ENCODE data around the gene ALX3. TPM values are rescaled to one million over a fixed set of nuclear protein-coding genes. Genes with fewer than 3 reads are reported as not detected.
A peak's percentile ranks its signal among the peaks of the same experiment; 100 is the strongest.
"Not testable (repeated sequence)": the region's sequence is repeated elsewhere in the genome, so short reads cannot be mapped to it uniquely, and the experiment has no call there.

The ALX3 gene
- total RNA-seq, 4 donors from 2014 or later: not detected

DNA sequence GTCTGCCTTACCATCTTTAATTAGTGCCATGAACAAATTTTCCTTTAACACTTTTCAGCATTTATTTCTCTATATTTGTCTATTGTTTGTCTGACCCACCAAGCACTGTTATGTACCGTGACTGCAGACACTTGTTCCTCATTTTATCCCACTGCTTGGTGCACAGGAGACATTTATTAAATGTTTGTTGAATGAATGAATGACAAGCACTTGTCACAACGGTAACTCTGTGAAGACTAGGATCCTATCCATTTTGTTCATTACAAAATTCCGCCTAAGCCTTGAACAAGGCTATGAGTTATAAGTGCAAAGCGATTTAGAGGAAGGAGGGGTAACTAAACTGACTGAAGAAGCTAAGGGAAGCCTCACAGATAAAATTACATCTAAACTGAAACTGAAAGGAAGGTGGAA lies 36.4 kb downstream of the ALX3 start:
- Histone ChIP-seq H3K27ac (peak overlapping the region; percentile 44 to 95 (median 90)), H3K9me3 (no peaks in the 10 kb centered on the region), H3K4me1 (peaks cover 0 to 38% (median 0%) of the 10 kb centered on the region in 3 donors), H3K36me3 (peaks cover 0 to 24% of the 10 kb centered on the region in 2 donors), H3K27me3 (no peaks in the 10 kb centered on the region), H3K4me3 (peak overlapping the region; percentile 78 to 97)
- TF ChIP-seq, protein P1, sequence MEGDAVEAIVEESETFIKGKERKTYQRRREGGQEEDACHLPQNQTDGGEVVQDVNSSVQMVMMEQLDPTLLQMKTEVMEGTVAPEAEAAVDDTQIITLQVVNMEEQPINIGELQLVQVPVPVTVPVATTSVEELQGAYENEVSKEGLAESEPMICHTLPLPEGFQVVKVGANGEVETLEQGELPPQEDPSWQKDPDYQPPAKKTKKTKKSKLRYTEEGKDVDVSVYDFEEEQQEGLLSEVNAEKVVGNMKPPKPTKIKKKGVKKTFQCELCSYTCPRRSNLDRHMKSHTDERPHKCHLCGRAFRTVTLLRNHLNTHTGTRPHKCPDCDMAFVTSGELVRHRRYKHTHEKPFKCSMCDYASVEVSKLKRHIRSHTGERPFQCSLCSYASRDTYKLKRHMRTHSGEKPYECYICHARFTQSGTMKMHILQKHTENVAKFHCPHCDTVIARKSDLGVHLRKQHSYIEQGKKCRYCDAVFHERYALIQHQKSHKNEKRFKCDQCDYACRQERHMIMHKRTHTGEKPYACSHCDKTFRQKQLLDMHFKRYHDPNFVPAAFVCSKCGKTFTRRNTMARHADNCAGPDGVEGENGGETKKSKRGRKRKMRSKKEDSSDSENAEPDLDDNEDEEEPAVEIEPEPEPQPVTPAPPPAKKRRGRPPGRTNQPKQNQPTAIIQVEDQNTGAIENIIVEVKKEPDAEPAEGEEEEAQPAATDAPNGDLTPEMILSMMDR (IDR thresholded peaks at IDR 0.05): no peak
- no peak for TF ChIP-seq POLR2A (IDR thresholded peaks at IDR 0.05)
- TF ChIP-seq POLR2AphosphoS5 (IDR thresholded peaks at IDR 0.05): no peak
- no peak for TF ChIP-seq EP300 (IDR thresholded peaks at IDR 0.05)
- 37 to 66% methylated on average over 4 of the region's 4 CpGs for WGBS, 2 donors (ENCODE audit: low coverage in 1 of 2)
- no peak for ATAC-seq

DNA sequence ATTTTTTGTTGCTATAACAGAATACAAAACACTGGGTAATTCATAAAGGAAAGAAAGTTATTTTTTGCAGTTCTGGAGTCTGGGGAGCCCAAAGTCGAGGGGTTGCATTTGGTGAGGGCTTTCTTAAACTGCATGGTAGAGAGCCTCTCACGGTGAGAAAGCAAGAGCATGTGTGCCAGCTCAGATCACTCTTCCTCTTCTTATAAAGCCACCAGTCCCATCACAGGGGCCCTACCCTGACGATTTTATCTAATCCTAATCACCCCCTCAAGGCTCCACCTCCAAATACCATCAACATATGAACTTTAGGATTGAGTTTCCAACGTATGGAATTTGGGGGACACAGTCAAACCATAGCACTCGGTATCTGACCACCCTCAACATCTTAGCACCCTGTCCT lies 37.1 kb downstream of the ALX3 start:
- WGBS, 2 donors (ENCODE audit: low coverage in 1 of 2): 91 to 100% methylated on average over 3 to 5 of the region's 5 CpGs
- H3K4me1 ChIP-seq: peaks cover 0 to 38% (median 0%) of the 10 kb centered on the region in 3 donors
- no peak overlapping the region for H3K27ac ChIP-seq
- no peaks in the 10 kb centered on the region for H3K27me3 ChIP-seq
- no peak for ATAC-seq
- peaks cover 0 to 18% of the 10 kb centered on the region in 2 donors for H3K36me3 ChIP-seq
- H3K9me3 ChIP-seq: no peaks in the 10 kb centered on the region
- TF ChIP-seq EP300 (IDR thresholded peaks at IDR 0.05): no peak
- no peak for TF ChIP-seq POLR2AphosphoS5 (IDR thresholded peaks at IDR 0.05)
- TF ChIP-seq, protein P1 (IDR thresholded peaks at IDR 0.05): no peak
- no peak for TF ChIP-seq POLR2A (IDR thresholded peaks at IDR 0.05)
- no peak overlapping the region for H3K4me3 ChIP-seq

DNA sequence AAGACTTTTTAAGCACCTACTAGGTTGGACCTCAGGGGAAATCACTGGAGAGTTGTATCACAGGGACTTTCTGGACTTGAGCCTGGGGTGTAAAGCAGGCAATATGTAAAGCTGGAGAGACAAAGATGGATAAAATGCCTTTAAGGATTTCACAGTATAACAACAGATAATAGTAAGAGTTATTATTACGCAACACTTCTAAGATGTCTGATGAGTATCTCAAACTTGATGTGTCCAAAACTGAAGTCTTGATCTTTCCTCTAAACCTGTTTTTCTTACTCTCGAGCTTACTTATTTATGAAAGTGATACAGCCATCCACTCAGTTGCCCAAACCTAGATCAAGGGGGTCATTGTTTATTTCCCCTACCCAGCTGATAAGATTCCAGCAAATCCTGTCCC lies 38.1 kb downstream of the ALX3 start:
- no peaks in the 10 kb centered on the region for H3K9me3 ChIP-seq
- TF ChIP-seq EP300 (IDR thresholded peaks at IDR 0.05) (no peak), POLR2A (IDR thresholded peaks at IDR 0.05) (no peak), POLR2AphosphoS5 (IDR thresholded peaks at IDR 0.05) (no peak)
- TF ChIP-seq, protein P1 (IDR thresholded peaks at IDR 0.05): no peak

DNA sequence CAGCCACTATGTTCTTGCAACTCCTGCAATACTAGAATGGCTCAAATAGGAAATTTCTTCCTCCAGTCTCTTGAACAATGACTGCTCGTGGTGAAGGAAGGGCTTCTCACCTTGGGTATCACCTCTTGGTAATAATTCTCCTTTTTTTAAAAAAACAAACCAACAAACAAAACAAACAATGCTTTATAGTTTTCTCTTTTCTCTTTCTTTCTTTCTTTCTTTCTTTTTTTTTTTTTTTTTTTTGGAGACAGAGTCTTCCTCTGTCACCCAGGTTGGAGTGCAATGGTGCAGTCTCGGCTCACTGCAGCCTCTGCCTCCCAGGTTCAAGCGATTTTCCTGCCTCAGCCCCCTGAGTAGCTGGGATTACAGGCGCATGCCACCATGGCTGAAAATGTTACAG lies 39.8 kb downstream of the ALX3 start:
- H3K36me3 ChIP-seq, H3K9me3 ChIP-seq, H3K27me3 ChIP-seq, H3K4me3 ChIP-seq, ATAC-seq, H3K27ac ChIP-seq: not testable (repeated sequence)
- 60% methylated on average over 1 of the region's 4 CpGs; no CpG with 5 or more reads in 1 of the 2 donors for WGBS, 2 donors (ENCODE audit: low coverage in 1 of 2)
- H3K4me1 ChIP-seq: peaks cover 0 to 18% (median 0%) of the 10 kb centered on the region in 3 donors

More for the DNA sequence above, 38.1 kb downstream of the ALX3 start:
- H3K4me1 ChIP-seq: peaks cover 0 to 35% (median 0%) of the 10 kb centered on the region in 3 donors
- H3K4me3 ChIP-seq: no peak overlapping the region
- 88 to 91% methylated on average over 2 of the region's 2 CpGs for WGBS, 2 donors (ENCODE audit: low coverage in 1 of 2)
- no peak for ATAC-seq
- H3K27me3 ChIP-seq: no peaks in the 10 kb centered on the region
- H3K27ac ChIP-seq: no peak overlapping the region
- peaks cover 0 to 7% of the 10 kb centered on the region in 2 donors for H3K36me3 ChIP-seq

DNA sequence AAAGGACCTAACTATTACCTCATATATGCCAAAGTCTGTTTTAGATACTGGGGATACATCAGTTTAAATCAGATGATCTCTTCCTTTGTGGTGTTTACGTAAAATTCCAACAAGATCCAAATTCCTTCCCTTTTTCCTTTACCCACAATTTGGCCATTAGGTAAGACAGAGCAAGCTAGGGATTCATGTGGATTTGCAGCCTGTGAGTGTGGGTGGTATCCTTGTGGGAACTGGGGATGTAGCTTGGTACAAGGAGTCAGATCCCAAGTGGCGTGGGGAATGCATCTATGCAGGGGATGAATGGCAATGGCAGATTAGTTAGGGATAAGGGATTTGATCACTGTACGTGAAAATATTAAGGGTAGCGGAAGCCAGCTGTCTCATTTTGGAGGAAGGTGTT lies 45.9 kb downstream of the ALX3 start:
- 77 to 82% methylated on average over 4 of the region's 4 CpGs for WGBS, 2 donors (ENCODE audit: low coverage in 1 of 2)
- H3K4me3 ChIP-seq: no peak overlapping the region
- H3K36me3 ChIP-seq: peaks cover under 1 to 61% of the 10 kb centered on the region in 2 donors
- H3K9me3 ChIP-seq: no peaks in the 10 kb centered on the region
- no peak overlapping the region for H3K27ac ChIP-seq
- no peaks in the 10 kb centered on the region for H3K4me1 ChIP-seq
- ATAC-seq: no peak
- TF ChIP-seq POLR2AphosphoS5 (IDR thresholded peaks at IDR 0.05): peak; percentile 4
- TF ChIP-seq, protein P1 (IDR thresholded peaks at IDR 0.05): no peak
- H3K27me3 ChIP-seq: no peaks in the 10 kb centered on the region
